Measurements from ENCODE around the gene KIAA1328. TPM values are rescaled to one million over a fixed set of nuclear protein-coding genes. Genes with fewer than 3 reads are reported as not detected.
A peak's percentile ranks its signal among the peaks of the same experiment; 100 is the strongest.

The KIAA1328 gene
- 10 to 100 TPM; 12.5 to 18.9 (median 15.8) TPM for total RNA-seq
- 1 to 10 TPM; 2.1 to 3.6 (median 3.3) TPM for polyA plus RNA-seq

- TF ChIP-seq CTCF (IDR thresholded peaks at IDR 0.05) = peak in 1 of 4 experiments; percentile 16
- no peak for TF ChIP-seq EP300 (IDR thresholded peaks at IDR 0.05)
- peak in 3 of 4 donors; percentile 19 to 50 (median 21) for TF ChIP-seq POLR2AphosphoS5 (IDR thresholded peaks at IDR 0.05)
- Histone ChIP-seq H3K9me3 (no peaks in the 10 kb centered on the region), H3K4me3 (peak within 1 kb of the TSS; percentile 68 to 76 (median 72)), H3K27ac (peak within 1 kb of the TSS; percentile 75 to 89 (median 82)), H3K4me1 (peaks cover 0 to 20% (median 15%) of the 10 kb centered on the region in 4 donors), H3K27me3 (no peaks in the 10 kb centered on the region), H3K36me3 (no peaks in the 10 kb centered on the region)
- peak; percentile 90 for DNase-seq
- intact Hi-C loops (cut with DNase I) = no loop called here
- WGBS, 2 donors = 0% methylated on average over 83 of the region's 83 CpGs
These were observed at the start of gene KIAA1328, which contains the start of gene TPGS2 for GRCh38 chr18:36828630-36829361. TSS of gene KIAA1328 (plus strand) at chr18:36829127. CDS start at chr18:36829139, 12 bp downstream. TSS of gene TPGS2 (minus strand) at chr18:36829002. CDS start at chr18:36828767, 235 bp downstream.

GRCh38 chr18:36780748-36781147 is 48.2 kb upstream of the KIAA1328 start:
- H3K27me3 ChIP-seq = no peaks in the 10 kb centered on the region
- TF ChIP-seq CTCF (IDR thresholded peaks at IDR 0.05) = no peak
- TF ChIP-seq POLR2A (IDR thresholded peaks at IDR 0.05) = no peak
- no peak for TF ChIP-seq POLR2AphosphoS5 (IDR thresholded peaks at IDR 0.05)
- TF ChIP-seq EP300 (IDR thresholded peaks at IDR 0.05) = no peak
- no peak overlapping the region for H3K27ac ChIP-seq
- intact Hi-C loops (cut with DNase I) = no loop called here
- 68 to 81% methylated on average over 2 of the region's 2 CpGs for WGBS, 2 donors
- H3K36me3 ChIP-seq = peaks cover 0 to 37% (median 11%) of the 10 kb centered on the region in 4 donors
- no peaks in the 10 kb centered on the region for H3K9me3 ChIP-seq
- DNase-seq = no peak
- no peak overlapping the region for H3K4me3 ChIP-seq
- no peaks in the 10 kb centered on the region for H3K4me1 ChIP-seq

- no peak for TF ChIP-seq POLR2AphosphoS5 (IDR thresholded peaks at IDR 0.05)
- TF ChIP-seq CTCF (IDR thresholded peaks at IDR 0.05) = no peak
- no peak for TF ChIP-seq POLR2A (IDR thresholded peaks at IDR 0.05)
- no peak for TF ChIP-seq EP300 (IDR thresholded peaks at IDR 0.05)
- Histone ChIP-seq H3K36me3 (peaks cover 0 to 37% (median 11%) of the 10 kb centered on the region in 4 donors), H3K9me3 (no peaks in the 10 kb centered on the region), H3K27ac (no peak overlapping the region), H3K4me1 (peaks cover 0 to 7% (median 0%) of the 10 kb centered on the region in 4 donors), H3K4me3 (no peak overlapping the region), H3K27me3 (no peaks in the 10 kb centered on the region)
- intact Hi-C loops (cut with DNase I) = no loop called here
- no peak for DNase-seq
- 88% methylated on average over 9 of the region's 9 CpGs for WGBS, 2 donors
These were observed 46.2 kb upstream of the KIAA1328 start for GRCh38 chr18:36782710-36783109.

GRCh38 chr18:36783792-36784191 is 45.1 kb upstream of the KIAA1328 start:
- 96 to 97% methylated on average over 5 of the region's 5 CpGs for WGBS, 2 donors
- no peak overlapping the region for H3K27ac ChIP-seq
- H3K27me3 ChIP-seq = no peaks in the 10 kb centered on the region
- peaks cover 0 to 7% (median 0%) of the 10 kb centered on the region in 4 donors for H3K4me1 ChIP-seq
- intact Hi-C loops (cut with DNase I) = no loop called here
- H3K36me3 ChIP-seq = peaks cover 0 to 37% (median 11%) of the 10 kb centered on the region in 4 donors
- no peak overlapping the region for H3K4me3 ChIP-seq
- no peak for DNase-seq
- no peak for TF ChIP-seq POLR2AphosphoS5 (IDR thresholded peaks at IDR 0.05)
- TF ChIP-seq POLR2A (IDR thresholded peaks at IDR 0.05) = no peak
- TF ChIP-seq CTCF (IDR thresholded peaks at IDR 0.05) = no peak
- TF ChIP-seq EP300 (IDR thresholded peaks at IDR 0.05) = no peak
- no peaks in the 10 kb centered on the region for H3K9me3 ChIP-seq
